HepG2 (cell line): ENCODE measurements around the gene RILPL1. TPM values are rescaled to one million over a fixed set of nuclear protein-coding genes. Genes with fewer than 3 reads are reported as not detected.
A peak's percentile ranks its signal among the peaks of the same experiment; 100 is the strongest.

Experiments used
- AKAP8 ChIP-seq: sonication (generic); formaldehyde crosslinking; IDR thresholded peaks from 2 replicates; pipeline ENCODE4 v1.5.1; 2020; ENCODE audit warnings: mild to moderate bottlenecking, missing genetic modification reagents
- DNMT3B ChIP-seq: conservative IDR thresholded peaks from 2 replicates; pipeline ENCODE4 v1.6.1; 2016; ENCODE audit warnings: missing biosample characterization, control low read depth
- FOXA3 ChIP-seq: IDR thresholded peaks from 2 replicates; pipeline ENCODE4 v1.6.1; 2016; ENCODE audit warnings: missing genetic modification reagents, missing compliant biosample characterization
- FOXP4 ChIP-seq: sonication (generic); formaldehyde crosslinking; IDR thresholded peaks from 2 replicates; pipeline ENCODE4 v1.4.0; 2020; ENCODE audit warnings: missing genetic modification reagents
- HDAC6 ChIP-seq: fragments of 200-600 bp; sonication (generic); IDR thresholded peaks from 2 replicates; pipeline ENCODE4 v1.7.0; 2017; ENCODE audit warnings: mild to moderate bottlenecking, antibody characterized with exemption, low read length, low read depth
- HNF4A ChIP-seq: sonication (generic); formaldehyde crosslinking; IDR thresholded peaks from 2 replicates; pipeline ENCODE4 v1.4.0; 2020; ENCODE audit warnings: missing genetic modification reagents
- IRF2 ChIP-seq: IDR thresholded peaks from 2 replicates; pipeline ENCODE4 v1.6.1; 2018; ENCODE audit warnings: missing genetic modification reagents, missing compliant biosample characterization
- NCOA1 ChIP-seq: sonication (generic); formaldehyde crosslinking; IDR thresholded peaks from 2 replicates; pipeline ENCODE4 v1.9.0; 2021; ENCODE audit warnings: missing genetic modification reagents
- NFE2 ChIP-seq: sonication (generic); formaldehyde crosslinking; IDR thresholded peaks from 2 replicates; pipeline ENCODE4 v1.4.0; 2020; ENCODE audit warnings: missing genetic modification reagents
- PBX3 ChIP-seq: sonication (generic); formaldehyde crosslinking; IDR thresholded peaks from 2 replicates; pipeline ENCODE4 v1.8.1; 2023; ENCODE audit warnings: missing genetic modification reagents, inconsistent platforms, borderline replicate concordance
- PHF20 ChIP-seq: sonication (generic); formaldehyde crosslinking; IDR thresholded peaks from 2 replicates; pipeline ENCODE4 v1.5.0; 2020; ENCODE audit warnings: mild to moderate bottlenecking, missing genetic modification reagents
- SMAD9 ChIP-seq: sonication (generic); formaldehyde crosslinking; IDR thresholded peaks from 2 replicates; pipeline ENCODE4 v1.5.1; 2020; ENCODE audit warnings: mild to moderate bottlenecking, missing genetic modification reagents
- TCF12 ChIP-seq, 2 experiments: fragments of 450-650 bp in 1 of 2; sonication (generic) in 1 of 2; formaldehyde crosslinking in 1 of 2; IDR thresholded peaks; 2 replicates each; pipeline versions ENCODE4 v1.6.1 to v1.8.0; 2017 to 2022; ENCODE audit warnings: antibody characterized with exemption in 1 of 2, mild to moderate bottlenecking in 1 of 2, missing genetic modification reagents in 1 of 2, moderate library complexity in 1 of 2
- ZBED4 ChIP-seq: sonication (generic); formaldehyde crosslinking; IDR thresholded peaks from 2 replicates; pipeline ENCODE4 v1.4.0; 2020; ENCODE audit warnings: missing genetic modification reagents, borderline replicate concordance
- ZMYM3 ChIP-seq: sonication (generic); formaldehyde crosslinking; IDR thresholded peaks from 2 replicates; pipeline ENCODE4 v1.5.1; 2020; ENCODE audit warnings: mild to moderate bottlenecking, missing genetic modification reagents
- ZNF326 ChIP-seq: sonication (generic); formaldehyde crosslinking; IDR thresholded peaks from 2 replicates; pipeline ENCODE4 v1.4.0; 2020; ENCODE audit warnings: missing genetic modification reagents, borderline replicate concordance
- ZSCAN31 ChIP-seq: sonication (generic); formaldehyde crosslinking; IDR thresholded peaks from 2 replicates; pipeline ENCODE4 v1.5.0; 2020; ENCODE audit warnings: low read depth, mild to moderate bottlenecking, missing genetic modification reagents
- polyA plus RNA-seq, 8 experiments: library from polyadenylated mRNA; depleted of rRNA in 3 of 8; stranded (reverse) in 7 of 8; unstranded in 1 of 8; fragments of >200 nt; fragmentation: Illumina TruSeq in 4 of 8; extraction: Trizol in 4 of 8; gene quantifications; 2 replicates each; pipeline versions ENCODE4 v1.2.1 to v1.2.3, GENCODE V29; 2011 to 2016; ENCODE audit warnings: low read depth in 4 of 8, missing spikeins in 1 of 8, mixed read lengths in 1 of 8; ENCODE audit not compliant: insufficient read depth in 1 of 8
- total RNA-seq, 5 experiments: library from RNA; depleted of rRNA; stranded (reverse); fragments of >200 nt; fragmentation: Illumina TruSeq; extraction: Trizol; gene quantifications; 2 replicates each; pipeline ENCODE4 v1.2.3, GENCODE V29; 2016; ENCODE audit warnings: low read depth in 1 of 5
- TF ChIP-seq, protein P1 (sequence below): sonication (generic); formaldehyde crosslinking; IDR thresholded peaks from 2 replicates; pipeline ENCODE4 v1.9.0; 2021; ENCODE audit warnings: missing genetic modification reagents, mild to moderate bottlenecking, borderline replicate concordance

The RILPL1 gene
- total and polyA plus RNA-seq, 2 of the 13 experiments (the other 11 are each of a cell fraction or from before 2014, with no cell fraction given), result 5.8 to 28.4 TPM

DNA sequence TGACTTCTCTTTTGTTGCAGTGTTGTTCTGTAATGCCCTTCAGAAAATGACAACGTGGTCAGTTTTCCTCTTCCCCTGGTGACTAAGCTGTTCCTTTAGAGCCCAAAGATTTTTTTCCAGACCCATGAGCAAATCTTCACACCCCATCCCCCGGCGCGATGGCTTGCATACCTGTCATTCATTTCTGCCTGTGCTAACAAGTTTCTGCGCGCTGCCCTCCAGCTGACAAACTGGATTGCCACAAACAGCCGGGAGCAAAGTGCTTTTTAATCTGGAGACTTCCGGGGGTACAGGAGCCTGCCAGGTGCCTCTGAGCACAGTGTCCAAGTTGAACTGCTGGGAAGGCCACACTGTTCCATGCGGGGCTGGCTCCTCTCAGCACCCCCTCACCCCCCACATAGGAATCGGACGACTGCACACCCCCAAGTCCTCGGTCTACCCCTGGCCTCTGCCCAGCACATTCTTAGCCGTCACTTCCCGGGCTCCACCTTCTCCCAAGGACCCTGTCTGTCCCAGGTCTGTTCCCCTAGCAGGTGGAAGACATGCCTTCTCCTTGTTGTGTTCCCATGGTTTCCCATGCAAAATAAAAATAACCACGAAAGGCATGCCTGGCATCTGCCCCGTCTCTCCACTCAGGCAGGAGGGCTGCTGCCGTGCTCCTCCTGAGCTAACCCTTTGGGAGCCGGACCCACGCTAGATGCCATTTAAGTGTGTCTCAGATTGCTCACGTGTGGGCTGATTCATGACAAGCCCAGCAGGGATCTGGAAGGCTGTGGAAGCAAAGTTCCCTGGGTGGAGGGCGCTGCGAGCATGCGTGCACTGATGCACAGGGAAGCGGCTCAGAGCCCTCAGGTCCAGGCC lies 14.1 kb downstream of the RILPL1 start (continued):
- TF ChIP-seq, protein P1, sequence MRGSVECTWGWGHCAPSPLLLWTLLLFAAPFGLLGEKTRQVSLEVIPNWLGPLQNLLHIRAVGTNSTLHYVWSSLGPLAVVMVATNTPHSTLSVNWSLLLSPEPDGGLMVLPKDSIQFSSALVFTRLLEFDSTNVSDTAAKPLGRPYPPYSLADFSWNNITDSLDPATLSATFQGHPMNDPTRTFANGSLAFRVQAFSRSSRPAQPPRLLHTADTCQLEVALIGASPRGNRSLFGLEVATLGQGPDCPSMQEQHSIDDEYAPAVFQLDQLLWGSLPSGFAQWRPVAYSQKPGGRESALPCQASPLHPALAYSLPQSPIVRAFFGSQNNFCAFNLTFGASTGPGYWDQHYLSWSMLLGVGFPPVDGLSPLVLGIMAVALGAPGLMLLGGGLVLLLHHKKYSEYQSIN (CRISPR knock-in tag), result no peak
- TF ChIP-seq NFE2 (CRISPR knock-in tag) (no peak), ZBED4 (CRISPR knock-in tag) (0 out of 2 replicates have a peak, but pooled peaks have one; percentile 26), DNMT3B (no peak), TCF12 (IDR thresholded peaks at IDR 0.05) (no peak), TCF12 (CRISPR knock-in tag; IDR thresholded peaks at IDR 0.05) (no peak), SMAD9 (CRISPR knock-in tag) (no peak), ZMYM3 (CRISPR knock-in tag) (peak; percentile 95), FOXA3 (CRISPR knock-in tag) (peak; percentile 48; the same call in 1 of the 2 replicates), NCOA1 (CRISPR knock-in tag) (no peak), PBX3 (no peak), IRF2 (no peak; the same call in 1 of the 2 replicates), FOXP4 (CRISPR knock-in tag) (peak; percentile 54; the same call in 1 of the 2 replicates), PHF20 (0 out of 2 replicates have a peak, but pooled peaks have one; percentile 21), ZNF326 (no peak), ZSCAN31 (CRISPR knock-in tag) (no peak), HDAC6 (no peak), AKAP8 (no peak), HNF4A (CRISPR knock-in tag) (peak; percentile 80)
